Gastrocnemius medialis (tissue), 4 donors: ENCODE results near the gene NAP1L4.

Experiments
- POLR2A ChIP-seq, 2 donors: fragments of 450-650 bp; IDR thresholded peaks; one replicate each; pipeline ENCODE4 v1.6.1; 2017; ENCODE audit warnings: antibody characterized with exemption in 2 of 2, mild to moderate bottlenecking in 2 of 2, moderate library complexity in 2 of 2
- TF ChIP-seq, protein P1 (sequence below), 5 experiments: fragments of 450-650 bp in 3 of 5; fragments of 200-600 bp in 2 of 5; sonication (generic) in 2 of 5; IDR thresholded peaks in 4 of 5; conservative IDR thresholded peaks in 1 of 5; 1 replicate in 4 of 5; 2 replicates in 1 of 5; pipeline ENCODE4 v1.5.1; 2016 to 2019; ENCODE audit warnings: antibody characterized with exemption in 5 of 5, mild to moderate bottlenecking in 3 of 5, moderate library complexity in 3 of 5

DNA sequence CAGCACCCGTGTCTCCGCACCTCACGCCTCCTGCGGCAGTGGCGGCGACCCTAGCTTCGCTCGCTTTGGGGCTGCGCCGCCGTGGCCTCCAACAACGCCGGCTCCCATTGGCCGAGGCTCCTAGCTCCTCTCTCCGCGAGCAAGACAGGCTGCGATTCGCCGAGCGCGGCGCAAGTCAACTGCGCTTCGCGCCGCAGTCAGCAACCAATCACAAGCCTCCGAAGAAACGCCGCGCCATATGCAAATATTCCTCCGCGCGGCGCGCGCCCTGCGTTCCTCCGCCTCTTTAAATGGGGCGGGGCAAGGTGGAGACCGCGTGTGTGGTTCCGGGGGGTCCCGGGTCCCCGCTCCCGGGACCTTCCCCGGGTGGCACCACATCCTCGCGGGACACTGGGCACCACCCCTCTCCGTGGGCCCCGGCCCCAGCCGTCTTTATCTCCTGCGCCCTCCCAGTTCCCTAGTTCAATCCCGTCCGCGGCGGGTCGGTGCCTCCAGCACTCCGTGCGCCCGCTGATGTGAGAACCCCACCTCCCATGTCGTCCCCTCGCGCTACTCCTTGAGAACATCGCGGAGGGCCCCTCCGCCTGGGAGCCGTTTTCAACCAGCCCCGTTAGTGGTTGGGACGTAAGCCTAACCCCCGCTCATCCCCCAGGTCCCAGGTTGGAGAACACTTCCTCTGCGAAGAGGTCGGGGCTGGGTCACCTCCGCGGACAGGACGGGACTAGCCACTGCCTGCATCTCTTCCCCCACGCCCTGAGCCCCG is at the start of gene NAP1L4:
- TF ChIP-seq, protein P1, sequence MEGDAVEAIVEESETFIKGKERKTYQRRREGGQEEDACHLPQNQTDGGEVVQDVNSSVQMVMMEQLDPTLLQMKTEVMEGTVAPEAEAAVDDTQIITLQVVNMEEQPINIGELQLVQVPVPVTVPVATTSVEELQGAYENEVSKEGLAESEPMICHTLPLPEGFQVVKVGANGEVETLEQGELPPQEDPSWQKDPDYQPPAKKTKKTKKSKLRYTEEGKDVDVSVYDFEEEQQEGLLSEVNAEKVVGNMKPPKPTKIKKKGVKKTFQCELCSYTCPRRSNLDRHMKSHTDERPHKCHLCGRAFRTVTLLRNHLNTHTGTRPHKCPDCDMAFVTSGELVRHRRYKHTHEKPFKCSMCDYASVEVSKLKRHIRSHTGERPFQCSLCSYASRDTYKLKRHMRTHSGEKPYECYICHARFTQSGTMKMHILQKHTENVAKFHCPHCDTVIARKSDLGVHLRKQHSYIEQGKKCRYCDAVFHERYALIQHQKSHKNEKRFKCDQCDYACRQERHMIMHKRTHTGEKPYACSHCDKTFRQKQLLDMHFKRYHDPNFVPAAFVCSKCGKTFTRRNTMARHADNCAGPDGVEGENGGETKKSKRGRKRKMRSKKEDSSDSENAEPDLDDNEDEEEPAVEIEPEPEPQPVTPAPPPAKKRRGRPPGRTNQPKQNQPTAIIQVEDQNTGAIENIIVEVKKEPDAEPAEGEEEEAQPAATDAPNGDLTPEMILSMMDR (IDR thresholded peaks at IDR 0.05 in 4 of 5, conservative IDR thresholded peaks at IDR 0.05 in 1 of 5), result no peak
- peak; percentile 90 to 95 for TF ChIP-seq POLR2A (IDR thresholded peaks at IDR 0.05)
